ENCODE data around the gene GNAT1.
A peak's percentile ranks its signal among the peaks of the same experiment; 100 is the strongest.

The GNAT1 gene

GRCh38 chr3:50211930-50212329, 20.5 kb downstream of the GNAT1 start:
- no peak for DNase-seq (ENCODE audit: extremely low read depth, insufficient read length)
- Histone ChIP-seq H3K4me3 (replicated peaks; ENCODE audit: low read depth, low read length) (no peak overlapping the region), H3K27me3 (replicated peaks; ENCODE audit: control insufficient read depth, insufficient read depth, low read length) (no peaks in the 10 kb centered on the region; the same call in 1 of the 2 replicates), H3K36me3 (ENCODE audit: control insufficient read depth, insufficient read depth, low read length) (no peaks in the 10 kb centered on the region)
- no peak for TF ChIP-seq CTCF (IDR thresholded peaks at IDR 0.05; ENCODE audit: insufficient read depth, low read length, poor library complexity, severe bottlenecking)

GRCh38 chr3:50212502-50212901, 21.1 kb downstream of the GNAT1 start:
- no peak for DNase-seq (ENCODE audit: extremely low read depth, insufficient read length)
- H3K36me3 ChIP-seq (ENCODE audit: control insufficient read depth, insufficient read depth, low read length): no peaks in the 10 kb centered on the region
- no peak overlapping the region for H3K4me3 ChIP-seq (replicated peaks; ENCODE audit: low read depth, low read length)
- peak; percentile 14 for TF ChIP-seq CTCF (IDR thresholded peaks at IDR 0.05; ENCODE audit: insufficient read depth, low read length, poor library complexity, severe bottlenecking)
- no peaks in the 10 kb centered on the region; the same call in 1 of the 2 replicates for H3K27me3 ChIP-seq (replicated peaks; ENCODE audit: control insufficient read depth, insufficient read depth, low read length)

DNA sequence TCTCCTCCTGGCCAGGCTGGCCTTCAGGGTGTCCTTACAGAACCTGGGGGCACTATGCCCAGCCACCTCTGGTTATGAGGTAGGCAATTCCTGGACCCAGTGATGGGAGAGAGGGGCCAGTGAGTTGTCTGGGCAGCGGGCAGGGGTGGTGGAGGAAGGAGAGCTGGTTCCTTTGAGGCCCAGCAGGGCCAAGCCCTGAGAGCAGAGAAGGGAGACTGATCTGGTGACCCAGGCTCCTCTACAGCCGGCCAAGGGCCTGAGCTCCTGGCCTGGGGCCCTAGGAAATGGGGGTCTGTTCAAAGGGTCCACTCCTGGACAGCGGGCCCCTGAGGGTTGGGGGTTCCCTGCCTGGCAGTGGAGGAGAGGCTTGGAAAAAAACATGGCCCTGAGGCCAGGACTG, 21.6 kb downstream of the GNAT1 start:
- no peak for TF ChIP-seq CTCF (IDR thresholded peaks at IDR 0.05; ENCODE audit: insufficient read depth, low read length, poor library complexity, severe bottlenecking)
- H3K4me3 ChIP-seq (replicated peaks; ENCODE audit: low read depth, low read length): no peak overlapping the region
- no peaks in the 10 kb centered on the region for H3K36me3 ChIP-seq (ENCODE audit: control insufficient read depth, insufficient read depth, low read length)
- DNase-seq (ENCODE audit: extremely low read depth, insufficient read length): no peak
- no peaks in the 10 kb centered on the region; the same call in 1 of the 2 replicates for H3K27me3 ChIP-seq (replicated peaks; ENCODE audit: control insufficient read depth, insufficient read depth, low read length)

DNA sequence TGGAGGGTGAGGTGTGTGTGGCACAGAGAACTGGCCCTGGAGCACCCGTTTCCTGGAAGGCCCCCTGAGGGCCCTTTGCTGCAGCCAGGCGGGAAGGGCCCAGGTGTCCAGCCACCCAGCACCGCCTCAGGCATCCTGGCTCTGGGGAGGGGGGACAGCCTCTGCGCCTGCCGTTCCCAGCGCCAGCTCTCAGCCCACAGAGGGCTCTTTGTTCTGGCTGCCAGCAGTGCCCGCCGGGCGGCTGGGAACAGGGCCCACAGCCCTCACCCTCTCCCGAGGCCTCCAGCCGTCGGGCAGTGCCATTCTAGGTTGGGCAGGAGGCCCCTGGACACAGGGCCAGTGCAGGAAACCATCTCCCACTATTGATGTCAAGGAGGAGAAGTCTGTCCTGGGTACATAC, 22.0 kb downstream of the GNAT1 start:
- TF ChIP-seq CTCF (IDR thresholded peaks at IDR 0.05; ENCODE audit: insufficient read depth, low read length, poor library complexity, severe bottlenecking): no peak
- no peak for DNase-seq (ENCODE audit: extremely low read depth, insufficient read length)
- H3K36me3 ChIP-seq (ENCODE audit: control insufficient read depth, insufficient read depth, low read length): no peaks in the 10 kb centered on the region
- no peaks in the 10 kb centered on the region; the same call in 1 of the 2 replicates for H3K27me3 ChIP-seq (replicated peaks; ENCODE audit: control insufficient read depth, insufficient read depth, low read length)
- H3K4me3 ChIP-seq (replicated peaks; ENCODE audit: low read depth, low read length): no peak overlapping the region

GRCh38 chr3:50214824-50215223, 23.4 kb downstream of the GNAT1 start:
- no peaks in the 10 kb centered on the region for H3K36me3 ChIP-seq (ENCODE audit: control insufficient read depth, insufficient read depth, low read length)
- TF ChIP-seq CTCF (IDR thresholded peaks at IDR 0.05; ENCODE audit: insufficient read depth, low read length, poor library complexity, severe bottlenecking): no peak
- no peaks in the 10 kb centered on the region; the same call in 1 of the 2 replicates for H3K27me3 ChIP-seq (replicated peaks; ENCODE audit: control insufficient read depth, insufficient read depth, low read length)
- no peak for DNase-seq (ENCODE audit: extremely low read depth, insufficient read length)
- no peak overlapping the region for H3K4me3 ChIP-seq (replicated peaks; ENCODE audit: low read depth, low read length)

- Histone ChIP-seq H3K27me3 (replicated peaks; ENCODE audit: control insufficient read depth, insufficient read depth, low read length) (no peaks in the 10 kb centered on the region; the same call in 1 of the 2 replicates), H3K4me3 (replicated peaks; ENCODE audit: low read depth, low read length) (no peak overlapping the region), H3K36me3 (ENCODE audit: control insufficient read depth, insufficient read depth, low read length) (no peaks in the 10 kb centered on the region)
- TF ChIP-seq CTCF (IDR thresholded peaks at IDR 0.05; ENCODE audit: insufficient read depth, low read length, poor library complexity, severe bottlenecking): no peak
- DNase-seq (ENCODE audit: extremely low read depth, insufficient read length): no peak
These were observed 24.1 kb downstream of the GNAT1 start for GRCh38 chr3:50215529-50215928.

Measured in GM06990 (cell line).